Mesodermal cell (in vitro differentiated cells): ENCODE data around the gene FAF2.

Experiments used
- H3K27ac ChIP-seq: 2 replicates; pipeline ENCODE4 v1.7.0; 2013; ENCODE audit warnings: mild to moderate bottlenecking, low read depth, low read length, moderate library complexity; ENCODE audit not compliant: severe bottlenecking
- H3K36me3 ChIP-seq: 2 replicates; pipeline ENCODE4 v1.7.1; 2013; ENCODE audit warnings: mild to moderate bottlenecking, low read length, moderate library complexity; ENCODE audit not compliant: control insufficient read depth, insufficient read depth
- H3K4me1 ChIP-seq: one replicate; pipeline ENCODE4 v1.7.1; 2013; ENCODE audit warnings: mild to moderate bottlenecking, low read length; ENCODE audit not compliant: insufficient read depth, control insufficient read depth, poor library complexity, severe bottlenecking
- H3K4me3 ChIP-seq: 2 replicates; pipeline ENCODE4 v1.7.0; 2013; ENCODE audit warnings: low read length, control low read depth, mild to moderate bottlenecking; ENCODE audit not compliant: insufficient read depth, poor library complexity, severe bottlenecking; ENCODE audit errors: extremely low read depth
- H3K9me3 ChIP-seq: 2 replicates; pipeline ENCODE4 v1.7.1; 2013; ENCODE audit warnings: mild to moderate bottlenecking, low read length, moderate library complexity; ENCODE audit not compliant: control insufficient read depth
- WGBS, 2 experiments: methylation state at CpG; one replicate each; pipeline ENCODE4 v1.1.5; 2013; ENCODE audit warnings: missing lambda C conversion rate in 2 of 2; ENCODE audit not compliant: insufficient coverage in 2 of 2; 5-methylcytosine and 5-hydroxymethylcytosine counted together

Gene FAF2

GRCh38 chr5:176530983-176531901, 83.1 kb downstream of the FAF2 start:
- peaks cover 25% of the 10 kb centered on the region for H3K4me1 ChIP-seq
- WGBS, 2 experiments, result 93 to 95% methylated on average over 24 of the region's 24 CpGs
- no peak overlapping the region for H3K27ac ChIP-seq
- H3K4me3 ChIP-seq, result no peak overlapping the region
- H3K9me3 ChIP-seq, result no peaks in the 10 kb centered on the region
- H3K36me3 ChIP-seq, result peaks cover 73% of the 10 kb centered on the region

GRCh38 chr5:176531902-176532493, 83.8 kb downstream of the FAF2 start:
- 95 to 96% methylated on average over 8 to 14 of the region's 28 CpGs for WGBS, 2 experiments
- H3K36me3 ChIP-seq, result peaks cover 72% of the 10 kb centered on the region
- H3K4me1 ChIP-seq, result peaks cover 25% of the 10 kb centered on the region
- H3K9me3 ChIP-seq, result no peaks in the 10 kb centered on the region
- H3K4me3 ChIP-seq, result no peak overlapping the region
- no peak overlapping the region for H3K27ac ChIP-seq

- Histone ChIP-seq H3K4me1 (peaks cover 25% of the 10 kb centered on the region), H3K4me3 (no peak overlapping the region), H3K27ac (no peak overlapping the region), H3K9me3 (no peaks in the 10 kb centered on the region), H3K36me3 (peaks cover 64% of the 10 kb centered on the region)
- 98 to 100% methylated on average over 8 of the region's 9 CpGs for WGBS, 2 experiments
These were observed 84.6 kb downstream of the FAF2 start for GRCh38 chr5:176532795-176533194.

- peaks cover 58% of the 10 kb centered on the region for H3K36me3 ChIP-seq
- no peaks in the 10 kb centered on the region for H3K9me3 ChIP-seq
- H3K4me3 ChIP-seq, result no peak overlapping the region
- no peak overlapping the region for H3K27ac ChIP-seq
- H3K4me1 ChIP-seq, result peaks cover 27% of the 10 kb centered on the region
- 85 to 86% methylated on average over 7 to 8 of the region's 8 CpGs for WGBS, 2 experiments
These were observed 85.2 kb downstream of the FAF2 start for GRCh38 chr5:176533390-176533789.

GRCh38 chr5:176533894-176534611, 85.9 kb downstream of the FAF2 start:
- WGBS, 2 experiments, result 78 to 82% methylated on average over 7 to 10 of the region's 10 CpGs
- Histone ChIP-seq H3K4me1 (peaks cover 29% of the 10 kb centered on the region), H3K27ac (no peak overlapping the region), H3K9me3 (no peaks in the 10 kb centered on the region), H3K36me3 (peaks cover 51% of the 10 kb centered on the region), H3K4me3 (no peak overlapping the region)

- 91 to 100% methylated on average over 4 of the region's 4 CpGs for WGBS, 2 experiments
- Histone ChIP-seq H3K27ac (no peak overlapping the region), H3K36me3 (peaks cover 46% of the 10 kb centered on the region), H3K4me3 (peak overlapping the region; percentile 91), H3K9me3 (no peaks in the 10 kb centered on the region), H3K4me1 (peaks cover 29% of the 10 kb centered on the region)
These were observed 86.5 kb downstream of the FAF2 start for GRCh38 chr5:176534640-176535039.

- peak overlapping the region; percentile 91 for H3K4me3 ChIP-seq
- H3K27ac ChIP-seq, result peak overlapping the region; percentile 99
- H3K9me3 ChIP-seq, result no peaks in the 10 kb centered on the region
- peaks cover 29% of the 10 kb centered on the region for H3K4me1 ChIP-seq
- peaks cover 43% of the 10 kb centered on the region for H3K36me3 ChIP-seq
- 68 to 74% methylated on average over 9 to 11 of the region's 11 CpGs for WGBS, 2 experiments
These were observed 87.0 kb downstream of the FAF2 start for GRCh38 chr5:176535101-176535663.

- H3K9me3 ChIP-seq, result no peaks in the 10 kb centered on the region
- peaks cover 39% of the 10 kb centered on the region for H3K36me3 ChIP-seq
- 1 to 4% methylated on average over 4 to 9 of the region's 9 CpGs for WGBS, 2 experiments
- H3K4me3 ChIP-seq, result peak overlapping the region; percentile 91
- H3K4me1 ChIP-seq, result peaks cover 31% of the 10 kb centered on the region
- H3K27ac ChIP-seq, result peak overlapping the region; percentile 99
These were observed 87.5 kb downstream of the FAF2 start for GRCh38 chr5:176535664-176536131.

- 0% methylated on average over 22 to 27 of the region's 43 CpGs for WGBS, 2 experiments
- Histone ChIP-seq H3K4me3 (peak overlapping the region; percentile 91), H3K9me3 (no peaks in the 10 kb centered on the region), H3K4me1 (peaks cover 33% of the 10 kb centered on the region), H3K36me3 (peaks cover 33% of the 10 kb centered on the region), H3K27ac (peak overlapping the region; percentile 99)
These were observed 88.1 kb downstream of the FAF2 start for GRCh38 chr5:176536132-176536901.
